HCT116 (cell line): ENCODE measurements around the gene LRRC52. TPM values are rescaled to one million over a fixed set of nuclear protein-coding genes. Genes with fewer than 3 reads are reported as not detected.

Experiments
- ATAC-seq: fragments of 200-7000 bp; cut with Tn5 transposase; 2 replicates; pipeline ENCODE4 v1.9.1; 2020; ENCODE audit warnings: mild to moderate bottlenecking, moderate library complexity
- BruUV-seq: library from RNA; stranded (reverse); fragments of 400-500 nt; replicated peaks from 2 replicates; lab custom pipeline; 2021; lab: Mats Ljungman, UMichigan
- CTCF ChIA-PET: fragments of 300-600 bp; sonication (Branson Sonifier 250); formaldehyde crosslinking; loops from one replicate; lab custom pipeline; 2021; ENCODE audit warnings: antibody characterized with exemption; lab: Charles Lee
- POLR2A ChIA-PET: fragments of 300-600, 350-600 bp; sonication (Branson Sonifier 250); formaldehyde crosslinking; loops from one replicate; lab custom pipeline; 2021; ENCODE audit warnings: antibody characterized with exemption; lab: Charles Lee
- RAD21 ChIA-PET, 2 experiments: fragments of 300-600 bp; sonication (Branson Sonifier 250); formaldehyde crosslinking; loops; one replicate each; lab custom pipeline; 2023; ENCODE audit warnings: low total read pairs in 2 of 2; ENCODE audit not compliant: uncharacterized antibody in 2 of 2, unreplicated experiment in 2 of 2, low non-redundant PET in 1 of 2; lab: Charles Lee
- DNase-seq: peaks from one replicate; pipeline ENCODE4 v3.0.0-alpha.2; 2010; ENCODE audit warnings: low read depth, low spot score
- H2AFZ ChIP-seq: fragments of 200-600 bp; shearing (Covaris generic), sonication (generic); 2 replicates; pipeline ENCODE4 v1.6.1; 2017; ENCODE audit warnings: low read depth, mixed run types, mixed read lengths, antibody characterized with exemption, low read length; ENCODE audit not compliant: poor library complexity, severe bottlenecking
- H3K27ac ChIP-seq: 2 replicates; pipeline ENCODE4 v1.5.1; 2012; ENCODE audit warnings: low read depth, low read length
- H3K27me3 ChIP-seq: fragments of 200-600 bp; sonication (generic); 2 replicates; pipeline ENCODE4 v1.6.1; 2016; ENCODE audit warnings: mixed run types, low read length, mixed read lengths; ENCODE audit not compliant: insufficient read depth
- H3K36me3 ChIP-seq, 2 experiments: fragments of 200-500 bp in 1 of 2; fragments of 200-600 bp in 1 of 2; sonication (Bioruptor generic) in 1 of 2; sonication (generic) in 1 of 2; 2 replicates each; pipeline versions ENCODE4 v1.5.1 to v1.6.1; 2014 to 2016; ENCODE audit warnings: low read length in 2 of 2, inconsistent platforms in 1 of 2, mixed read lengths in 1 of 2, mixed run types in 1 of 2; ENCODE audit not compliant: insufficient read depth in 2 of 2, control insufficient read depth in 1 of 2
- H3K4me1 ChIP-seq, 2 experiments: fragments of 200-600 bp in 1 of 2; sonication (generic) in 1 of 2; 2 replicates each; pipeline versions ENCODE4 v1.5.1 to v1.6.1; 2012 to 2017; ENCODE audit warnings: low read length in 2 of 2, inconsistent platforms in 1 of 2, mild to moderate bottlenecking in 1 of 2, mixed read lengths in 1 of 2, mixed run types in 1 of 2, moderate library complexity in 1 of 2; ENCODE audit not compliant: insufficient read depth in 2 of 2, control insufficient read depth in 1 of 2
- H3K4me2 ChIP-seq: fragments of 200-600 bp; sonication (generic); 2 replicates; pipeline ENCODE4 v1.6.1; 2017; ENCODE audit warnings: mixed run types, low read length, mixed read lengths
- H3K4me3 ChIP-seq, 2 experiments: fragments of 200-600 bp in 1 of 2; sonication (generic) in 1 of 2; replicated peaks in 1 of 2; 2 replicates each; pipeline ENCODE4 v1.5.1; 2011 to 2016; ENCODE audit warnings: low read length in 2 of 2, control low read depth in 1 of 2, low read depth in 1 of 2, mild to moderate bottlenecking in 1 of 2, mixed read lengths in 1 of 2, mixed run types in 1 of 2
- H3K79me2 ChIP-seq: fragments of 200-600 bp; sonication (generic); 2 replicates; pipeline ENCODE4 v1.6.1; 2017; ENCODE audit warnings: mild to moderate bottlenecking, mixed run types, low read length, moderate library complexity, mixed read lengths; ENCODE audit not compliant: insufficient read depth
- H3K9ac ChIP-seq: fragments of 200-600 bp; sonication (generic); 2 replicates; pipeline ENCODE4 v1.6.1; 2016; ENCODE audit warnings: low read length, mixed read lengths
- H3K9me2 ChIP-seq: fragments of 200-600 bp; sonication (generic), shearing (Covaris generic); 2 replicates; pipeline ENCODE4 v1.6.1; 2017; ENCODE audit warnings: mixed run types, mild to moderate bottlenecking, moderate library complexity; ENCODE audit not compliant: insufficient read depth
- H3K9me3 ChIP-seq, 2 experiments: fragments of 200-500 bp in 1 of 2; fragments of 200-600 bp in 1 of 2; sonication (Bioruptor generic) in 1 of 2; sonication (generic) in 1 of 2; 2 replicates each; pipeline ENCODE4 v1.6.1; 2014 to 2017; ENCODE audit warnings: low read length in 2 of 2, mixed read lengths in 2 of 2, inconsistent platforms in 1 of 2, low read depth in 1 of 2, mild to moderate bottlenecking in 1 of 2, mixed run types in 1 of 2, moderate library complexity in 1 of 2; ENCODE audit not compliant: control insufficient read depth in 1 of 2, insufficient read depth in 1 of 2
- H4K20me1 ChIP-seq: fragments of 200-600 bp; sonication (generic), shearing (Covaris generic); 2 replicates; pipeline ENCODE4 v1.6.1; 2017; ENCODE audit warnings: mixed run types, mild to moderate bottlenecking, moderate library complexity; ENCODE audit not compliant: insufficient read depth
- CBX3 ChIP-seq: IDR thresholded peaks from 2 replicates; pipeline ENCODE4 v1.6.1; 2012; ENCODE audit warnings: low read depth
- CEBPB ChIP-seq: IDR thresholded peaks from 2 replicates; pipeline ENCODE4 v1.6.1; 2012; ENCODE audit warnings: low read depth
- EGR1 ChIP-seq: IDR thresholded peaks from 2 replicates; pipeline ENCODE4 v1.6.1; 2012; ENCODE audit warnings: low read depth
- EZH2 ChIP-seq: fragments of 200-600 bp; sonication (generic); IDR thresholded peaks from 2 replicates; pipeline ENCODE4 v1.6.1; 2017; ENCODE audit warnings: antibody characterized with exemption, mixed run types
- FOSL1 ChIP-seq: IDR thresholded peaks from 2 replicates; pipeline ENCODE4 v1.6.1; 2012; ENCODE audit warnings: low read depth
- POLR2A ChIP-seq: IDR thresholded peaks from 2 replicates; pipeline ENCODE4 v1.7.0; 2011; ENCODE audit warnings: borderline replicate concordance; ENCODE audit not compliant: insufficient read depth, insufficient read length; ENCODE audit errors: extremely low read depth
- POLR2AphosphoS5 ChIP-seq: IDR thresholded peaks from 2 replicates; pipeline ENCODE4 v1.6.1; 2011; ENCODE audit warnings: mild to moderate bottlenecking, low read depth, low read length, moderate library complexity
- RAD21 ChIP-seq: IDR thresholded peaks from 2 replicates; pipeline ENCODE4 v1.6.1; 2012; ENCODE audit warnings: low read depth, mild to moderate bottlenecking
- SIN3A ChIP-seq: IDR thresholded peaks from 2 replicates; pipeline ENCODE4 v1.6.1; 2012; ENCODE audit warnings: low read depth
- SP1 ChIP-seq: IDR thresholded peaks from 2 replicates; pipeline ENCODE4 v1.6.1; 2012; ENCODE audit warnings: low read depth
- TCF7L2 ChIP-seq: IDR thresholded peaks from 2 replicates; pipeline ENCODE4 v1.7.0; 2011; ENCODE audit warnings: borderline replicate concordance, inconsistent platforms; ENCODE audit not compliant: insufficient read depth, insufficient read length; ENCODE audit errors: extremely low read depth
- ZFX ChIP-seq: fragments of 450-650 bp; IDR thresholded peaks from 2 replicates; pipeline ENCODE4 v1.6.1; 2017
- intact Hi-C: fragments of 100-400 bp; cut with micrococcal nuclease; formaldehyde crosslinking; loops from 2 replicates; pipeline ENCODE4 v1.10.0; 2022
- total RNA-seq: library from RNA; stranded (reverse); gene quantifications from one replicate; pipeline ENCODE4 v1.2.1, GENCODE V29; 2021; ENCODE audit not compliant: unreplicated experiment
- TF ChIP-seq, protein P1 (sequence below), 3 experiments: fragments of 200-600 bp in 1 of 3; sonication (generic) in 1 of 3; IDR thresholded peaks in 2 of 3; conservative IDR thresholded peaks in 1 of 3; 2 replicates each; pipeline ENCODE4 v1.5.1; 2012 to 2017; ENCODE audit warnings: low read depth in 2 of 3, low read length in 2 of 3, antibody characterized with exemption in 1 of 3, borderline replicate concordance in 1 of 3, control low read depth in 1 of 3, mild to moderate bottlenecking in 1 of 3, mixed read lengths in 1 of 3, mixed run types in 1 of 3, moderate library complexity in 1 of 3; ENCODE audit not compliant: insufficient read depth in 1 of 3
- TF ChIP-seq, protein P2 (sequence below): IDR thresholded peaks from 2 replicates; pipeline ENCODE4 v1.6.1; 2012
- TF ChIP-seq, protein P3 (sequence below): IDR thresholded peaks from 2 replicates; pipeline ENCODE4 v1.6.1; 2011; ENCODE audit warnings: mild to moderate bottlenecking, low read length, moderate library complexity; ENCODE audit not compliant: insufficient replicate concordance; ENCODE audit errors: extremely low read depth

Gene LRRC52
- total RNA-seq, 1 experiment from 2014 or later, result not detected

DNA sequence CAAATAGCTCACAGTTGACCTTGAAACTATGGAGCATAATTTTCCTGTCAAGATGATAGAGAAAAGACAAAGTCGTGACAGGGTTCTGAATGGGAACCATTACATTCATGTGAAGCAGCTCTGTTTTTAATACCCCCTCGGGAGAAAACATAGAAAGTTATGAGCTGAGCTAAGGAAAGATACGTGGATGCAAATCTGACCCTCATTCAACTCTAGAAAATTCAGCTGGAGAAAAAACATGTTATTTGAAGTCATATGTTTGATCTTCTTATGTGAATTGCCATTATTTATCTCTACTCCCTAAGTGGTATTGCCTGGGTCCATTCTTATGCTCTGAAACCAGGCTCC lies 48.0 kb upstream of the LRRC52 start:
- peaks cover 36% of the 10 kb centered on the region; the same call in 1 of the 2 replicates for H3K27me3 ChIP-seq
- H3K4me1 ChIP-seq, result no peaks in the 10 kb centered on the region
- DNase-seq, result no peak
- ATAC-seq, result no peak
- BruUV-seq, result no TSS peak
- no peak overlapping the region for H3K27ac ChIP-seq
- H3K4me2 ChIP-seq, result no peak overlapping the region
- no peaks in the 10 kb centered on the region for H4K20me1 ChIP-seq
- H3K79me2 ChIP-seq, result no peaks in the 10 kb centered on the region
- no peaks in the 10 kb centered on the region for H3K9me2 ChIP-seq
- POLR2A ChIA-PET, result no interaction called here
- intact Hi-C loops, result no loop called here
- H3K36me3 ChIP-seq, result no peaks in the 10 kb centered on the region
- TF ChIP-seq CBX3, result no peak
- TF ChIP-seq, protein P1, sequence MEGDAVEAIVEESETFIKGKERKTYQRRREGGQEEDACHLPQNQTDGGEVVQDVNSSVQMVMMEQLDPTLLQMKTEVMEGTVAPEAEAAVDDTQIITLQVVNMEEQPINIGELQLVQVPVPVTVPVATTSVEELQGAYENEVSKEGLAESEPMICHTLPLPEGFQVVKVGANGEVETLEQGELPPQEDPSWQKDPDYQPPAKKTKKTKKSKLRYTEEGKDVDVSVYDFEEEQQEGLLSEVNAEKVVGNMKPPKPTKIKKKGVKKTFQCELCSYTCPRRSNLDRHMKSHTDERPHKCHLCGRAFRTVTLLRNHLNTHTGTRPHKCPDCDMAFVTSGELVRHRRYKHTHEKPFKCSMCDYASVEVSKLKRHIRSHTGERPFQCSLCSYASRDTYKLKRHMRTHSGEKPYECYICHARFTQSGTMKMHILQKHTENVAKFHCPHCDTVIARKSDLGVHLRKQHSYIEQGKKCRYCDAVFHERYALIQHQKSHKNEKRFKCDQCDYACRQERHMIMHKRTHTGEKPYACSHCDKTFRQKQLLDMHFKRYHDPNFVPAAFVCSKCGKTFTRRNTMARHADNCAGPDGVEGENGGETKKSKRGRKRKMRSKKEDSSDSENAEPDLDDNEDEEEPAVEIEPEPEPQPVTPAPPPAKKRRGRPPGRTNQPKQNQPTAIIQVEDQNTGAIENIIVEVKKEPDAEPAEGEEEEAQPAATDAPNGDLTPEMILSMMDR (IDR thresholded peaks at IDR 0.05 in 2 of 3, conservative IDR thresholded peaks at IDR 0.05 in 1 of 3; ENCODE audit: borderline replicate concordance in 1 of 3, insufficient read depth in 1 of 3, low read depth in 2 of 3, low read length in 2 of 3), result no peak
- TF ChIP-seq POLR2AphosphoS5, result no peak
- no peak for TF ChIP-seq POLR2A
- TF ChIP-seq EGR1, result no peak
- no peak for TF ChIP-seq EZH2
- TF ChIP-seq ZFX, result no peak
- no peak overlapping the region for H3K9ac ChIP-seq
- H2AFZ ChIP-seq, result no peak overlapping the region
- H3K4me3 ChIP-seq, result no peak overlapping the region
- RAD21 ChIA-PET, result no interaction called here
- CTCF ChIA-PET, result no interaction called here
- no peaks in the 10 kb centered on the region for H3K9me3 ChIP-seq

DNA sequence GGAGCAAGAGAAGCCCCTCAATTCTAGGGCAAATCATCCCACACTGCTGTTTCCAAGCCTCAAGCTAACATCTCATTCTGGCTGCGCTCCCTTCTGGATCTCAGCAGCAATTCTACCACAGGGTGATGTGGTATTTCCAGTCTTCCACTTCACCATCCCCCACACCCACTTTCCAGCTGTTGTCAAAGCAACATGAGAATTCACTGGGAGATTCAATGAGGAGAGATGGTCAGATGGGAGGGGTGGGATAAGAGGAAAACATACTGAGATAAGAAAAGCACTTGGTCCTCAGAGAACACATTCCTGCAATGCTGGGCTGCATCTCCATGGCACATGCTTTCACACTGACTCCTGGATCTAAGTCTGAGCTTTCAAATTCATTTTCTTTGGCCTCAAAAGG lies 47.3 kb upstream of the LRRC52 start:
- no peak overlapping the region for H2AFZ ChIP-seq
- H3K4me3 ChIP-seq, result no peak overlapping the region
- no peaks in the 10 kb centered on the region for H3K79me2 ChIP-seq
- H3K9ac ChIP-seq, result no peak overlapping the region
- no peak overlapping the region for H3K27ac ChIP-seq
- H3K4me2 ChIP-seq, result no peak overlapping the region
- no peaks in the 10 kb centered on the region for H3K36me3 ChIP-seq
- ChIA-PET RAD21 (no interaction called here), POLR2A (no interaction called here), CTCF (no interaction called here)
- BruUV-seq, result no TSS peak
- no peaks in the 10 kb centered on the region for H3K9me3 ChIP-seq
- no peak for ATAC-seq
- no peaks in the 10 kb centered on the region for H3K9me2 ChIP-seq
- intact Hi-C loops, result no loop called here
- H3K4me1 ChIP-seq, result no peaks in the 10 kb centered on the region
- no peak for DNase-seq
- H4K20me1 ChIP-seq, result no peaks in the 10 kb centered on the region
- H3K27me3 ChIP-seq, result peaks cover 43% of the 10 kb centered on the region; the same call in 1 of the 2 replicates
- TF ChIP-seq FOSL1, result no peak
- TF ChIP-seq, protein P1 (IDR thresholded peaks at IDR 0.05 in 2 of 3, conservative IDR thresholded peaks at IDR 0.05 in 1 of 3; ENCODE audit: borderline replicate concordance in 1 of 3, insufficient read depth in 1 of 3, low read depth in 2 of 3, low read length in 2 of 3), result no peak
- no peak for TF ChIP-seq CEBPB
- TF ChIP-seq RAD21, result no peak
- TF ChIP-seq, protein P2, sequence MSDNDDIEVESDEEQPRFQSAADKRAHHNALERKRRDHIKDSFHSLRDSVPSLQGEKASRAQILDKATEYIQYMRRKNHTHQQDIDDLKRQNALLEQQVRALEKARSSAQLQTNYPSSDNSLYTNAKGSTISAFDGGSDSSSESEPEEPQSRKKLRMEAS, result no peak
- TF ChIP-seq, protein P3, sequence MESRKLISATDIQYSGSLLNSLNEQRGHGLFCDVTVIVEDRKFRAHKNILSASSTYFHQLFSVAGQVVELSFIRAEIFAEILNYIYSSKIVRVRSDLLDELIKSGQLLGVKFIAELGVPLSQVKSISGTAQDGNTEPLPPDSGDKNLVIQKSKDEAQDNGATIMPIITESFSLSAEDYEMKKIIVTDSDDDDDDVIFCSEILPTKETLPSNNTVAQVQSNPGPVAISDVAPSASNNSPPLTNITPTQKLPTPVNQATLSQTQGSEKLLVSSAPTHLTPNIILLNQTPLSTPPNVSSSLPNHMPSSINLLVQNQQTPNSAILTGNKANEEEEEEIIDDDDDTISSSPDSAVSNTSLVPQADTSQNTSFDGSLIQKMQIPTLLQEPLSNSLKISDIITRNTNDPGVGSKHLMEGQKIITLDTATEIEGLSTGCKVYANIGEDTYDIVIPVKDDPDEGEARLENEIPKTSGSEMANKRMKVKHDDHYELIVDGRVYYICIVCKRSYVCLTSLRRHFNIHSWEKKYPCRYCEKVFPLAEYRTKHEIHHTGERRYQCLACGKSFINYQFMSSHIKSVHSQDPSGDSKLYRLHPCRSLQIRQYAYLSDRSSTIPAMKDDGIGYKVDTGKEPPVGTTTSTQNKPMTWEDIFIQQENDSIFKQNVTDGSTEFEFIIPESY, result no peak
- TF ChIP-seq ZFX, result no peak
- TF ChIP-seq CBX3, result no peak
- TF ChIP-seq EZH2, result no peak
- TF ChIP-seq TCF7L2, result no peak
- no peak for TF ChIP-seq SP1
- TF ChIP-seq SIN3A, result no peak
